HepG2 (cell line): ENCODE results near the gene TMEM107. TPM values are rescaled to one million over a fixed set of nuclear protein-coding genes. Genes with fewer than 3 reads are reported as not detected.

Source experiments
- ARHGAP35 ChIP-seq: sonication (generic); formaldehyde crosslinking; IDR thresholded peaks from 2 replicates; pipeline ENCODE4 v1.9.0; 2022; ENCODE audit warnings: mild to moderate bottlenecking, inconsistent platforms, moderate library complexity, missing genetic modification reagents, borderline replicate concordance
- BRD4 ChIP-seq: sonication (generic); formaldehyde crosslinking; IDR thresholded peaks from 2 replicates; pipeline ENCODE4 v1.4.0; 2020; ENCODE audit warnings: missing genetic modification reagents
- CCDC6 ChIP-seq: sonication (generic); formaldehyde crosslinking; IDR thresholded peaks from 2 replicates; pipeline ENCODE4 v1.8.1; 2022; ENCODE audit warnings: mild to moderate bottlenecking, missing genetic modification reagents, moderate library complexity
- NFE2 ChIP-seq: sonication (generic); formaldehyde crosslinking; IDR thresholded peaks from 2 replicates; pipeline ENCODE4 v1.4.0; 2020; ENCODE audit warnings: missing genetic modification reagents
- TEAD2 ChIP-seq: sonication (generic); formaldehyde crosslinking; IDR thresholded peaks from 2 replicates; pipeline ENCODE4 v1.9.0; 2021; ENCODE audit warnings: missing genetic modification reagents
- ZBTB42 ChIP-seq: sonication (generic); formaldehyde crosslinking; IDR thresholded peaks from 2 replicates; pipeline ENCODE4 v1.5.0; 2020; ENCODE audit warnings: mild to moderate bottlenecking, missing genetic modification reagents
- ZFY ChIP-seq: sonication (generic); formaldehyde crosslinking; IDR thresholded peaks from 2 replicates; pipeline ENCODE4 v1.4.0; 2020; ENCODE audit warnings: missing genetic modification reagents
- ZNF850 ChIP-seq: sonication (generic); formaldehyde crosslinking; conservative IDR thresholded peaks from 2 replicates; pipeline ENCODE4 v1.9.0; 2021; ENCODE audit warnings: mild to moderate bottlenecking, missing genetic modification reagents
- ZZZ3 ChIP-seq: sonication (generic); formaldehyde crosslinking; IDR thresholded peaks from 2 replicates; pipeline ENCODE4 v1.4.0; 2020; ENCODE audit warnings: missing genetic modification reagents, mild to moderate bottlenecking, borderline replicate concordance
- polyA plus RNA-seq, 8 experiments: library from polyadenylated mRNA; depleted of rRNA in 3 of 8; stranded (reverse) in 7 of 8; unstranded in 1 of 8; fragments of >200 nt; fragmentation: Illumina TruSeq in 4 of 8; extraction: Trizol in 4 of 8; gene quantifications; 2 replicates each; pipeline versions ENCODE4 v1.2.1 to v1.2.3, GENCODE V29; 2011 to 2016; ENCODE audit warnings: low read depth in 4 of 8, missing spikeins in 1 of 8, mixed read lengths in 1 of 8; ENCODE audit not compliant: insufficient read depth in 1 of 8
- total RNA-seq, 5 experiments: library from RNA; depleted of rRNA; stranded (reverse); fragments of >200 nt; fragmentation: Illumina TruSeq; extraction: Trizol; gene quantifications; 2 replicates each; pipeline ENCODE4 v1.2.3, GENCODE V29; 2016; ENCODE audit warnings: low read depth in 1 of 5
- TF ChIP-seq, protein P1 (sequence below): sonication (generic); formaldehyde crosslinking; IDR thresholded peaks from 2 replicates; pipeline ENCODE4 v1.8.0; 2022; ENCODE audit warnings: mild to moderate bottlenecking, missing genetic modification reagents
- TF ChIP-seq, protein P2 (sequence below): sonication (generic); formaldehyde crosslinking; IDR thresholded peaks from 2 replicates; pipeline ENCODE4 v1.5.1; 2020; ENCODE audit warnings: mild to moderate bottlenecking, missing genetic modification reagents, borderline replicate concordance
- TF ChIP-seq, protein P3 (sequence below), 2 experiments: sonication (generic) in 1 of 2; formaldehyde crosslinking in 1 of 2; IDR thresholded peaks; 2 replicates each; pipeline versions ENCODE4 v1.5.1 to v1.6.1; 2011 to 2020; ENCODE audit warnings: borderline replicate concordance in 1 of 2, low read depth in 1 of 2, low read length in 1 of 2, mild to moderate bottlenecking in 1 of 2, missing genetic modification reagents in 1 of 2, moderate library complexity in 1 of 2
- TF ChIP-seq, protein P4 (sequence below): sonication (generic); formaldehyde crosslinking; IDR thresholded peaks from 2 replicates; pipeline ENCODE4 v1.9.0; 2022; ENCODE audit warnings: low read depth, missing genetic modification reagents
- TF ChIP-seq, protein P5 (sequence below): sonication (generic); formaldehyde crosslinking; IDR thresholded peaks from 2 replicates; pipeline ENCODE4 v1.5.0; 2020; ENCODE audit warnings: mild to moderate bottlenecking, missing genetic modification reagents

Gene TMEM107
- total and polyA plus RNA-seq, 2 of the 13 experiments (the other 11 are each of a cell fraction or from before 2014, with no cell fraction given), result 7.2 to 15.3 TPM

DNA sequence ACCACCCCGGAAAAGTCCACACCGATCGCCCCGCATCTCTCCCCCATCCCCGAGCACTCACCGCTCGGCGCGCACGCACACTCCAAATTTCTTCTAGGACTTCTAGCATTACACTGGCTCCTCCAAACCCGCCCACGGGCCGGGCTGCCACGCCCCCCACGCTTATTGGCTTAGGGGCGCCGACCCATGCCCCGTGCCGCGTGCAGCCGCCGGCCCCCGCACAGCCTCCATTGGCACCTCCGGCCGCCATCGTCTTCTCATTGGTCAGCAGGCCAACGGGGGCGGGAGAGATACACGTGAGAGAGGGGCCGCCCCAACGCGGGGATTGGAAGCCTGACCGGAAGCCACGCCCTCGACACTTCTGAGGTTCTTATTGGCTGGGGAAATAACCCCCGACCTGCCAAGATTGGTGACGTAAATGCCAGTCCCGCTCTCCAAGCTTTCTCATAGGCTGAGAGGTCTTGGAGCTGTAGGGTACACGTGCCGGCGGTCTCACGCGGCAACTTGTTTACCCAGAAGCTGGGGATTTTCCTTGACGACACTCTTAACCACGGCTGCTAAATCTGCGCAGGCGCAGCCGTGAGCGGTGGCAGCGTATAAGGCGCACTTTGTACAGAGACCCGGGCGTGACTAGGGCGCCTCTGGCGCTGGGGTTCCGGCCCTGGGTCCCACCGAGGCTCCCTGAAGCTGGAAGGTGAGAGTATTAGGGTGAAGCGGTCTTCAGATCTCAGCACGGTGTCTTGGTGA lies 19.8 kb downstream of the TMEM107 start (continued):
- TF ChIP-seq, protein P1, sequence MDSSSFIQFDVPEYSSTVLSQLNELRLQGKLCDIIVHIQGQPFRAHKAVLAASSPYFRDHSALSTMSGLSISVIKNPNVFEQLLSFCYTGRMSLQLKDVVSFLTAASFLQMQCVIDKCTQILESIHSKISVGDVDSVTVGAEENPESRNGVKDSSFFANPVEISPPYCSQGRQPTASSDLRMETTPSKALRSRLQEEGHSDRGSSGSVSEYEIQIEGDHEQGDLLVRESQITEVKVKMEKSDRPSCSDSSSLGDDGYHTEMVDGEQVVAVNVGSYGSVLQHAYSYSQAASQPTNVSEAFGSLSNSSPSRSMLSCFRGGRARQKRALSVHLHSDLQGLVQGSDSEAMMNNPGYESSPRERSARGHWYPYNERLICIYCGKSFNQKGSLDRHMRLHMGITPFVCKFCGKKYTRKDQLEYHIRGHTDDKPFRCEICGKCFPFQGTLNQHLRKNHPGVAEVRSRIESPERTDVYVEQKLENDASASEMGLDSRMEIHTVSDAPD (CRISPR knock-in tag), result no peak
- TF ChIP-seq, protein P2, sequence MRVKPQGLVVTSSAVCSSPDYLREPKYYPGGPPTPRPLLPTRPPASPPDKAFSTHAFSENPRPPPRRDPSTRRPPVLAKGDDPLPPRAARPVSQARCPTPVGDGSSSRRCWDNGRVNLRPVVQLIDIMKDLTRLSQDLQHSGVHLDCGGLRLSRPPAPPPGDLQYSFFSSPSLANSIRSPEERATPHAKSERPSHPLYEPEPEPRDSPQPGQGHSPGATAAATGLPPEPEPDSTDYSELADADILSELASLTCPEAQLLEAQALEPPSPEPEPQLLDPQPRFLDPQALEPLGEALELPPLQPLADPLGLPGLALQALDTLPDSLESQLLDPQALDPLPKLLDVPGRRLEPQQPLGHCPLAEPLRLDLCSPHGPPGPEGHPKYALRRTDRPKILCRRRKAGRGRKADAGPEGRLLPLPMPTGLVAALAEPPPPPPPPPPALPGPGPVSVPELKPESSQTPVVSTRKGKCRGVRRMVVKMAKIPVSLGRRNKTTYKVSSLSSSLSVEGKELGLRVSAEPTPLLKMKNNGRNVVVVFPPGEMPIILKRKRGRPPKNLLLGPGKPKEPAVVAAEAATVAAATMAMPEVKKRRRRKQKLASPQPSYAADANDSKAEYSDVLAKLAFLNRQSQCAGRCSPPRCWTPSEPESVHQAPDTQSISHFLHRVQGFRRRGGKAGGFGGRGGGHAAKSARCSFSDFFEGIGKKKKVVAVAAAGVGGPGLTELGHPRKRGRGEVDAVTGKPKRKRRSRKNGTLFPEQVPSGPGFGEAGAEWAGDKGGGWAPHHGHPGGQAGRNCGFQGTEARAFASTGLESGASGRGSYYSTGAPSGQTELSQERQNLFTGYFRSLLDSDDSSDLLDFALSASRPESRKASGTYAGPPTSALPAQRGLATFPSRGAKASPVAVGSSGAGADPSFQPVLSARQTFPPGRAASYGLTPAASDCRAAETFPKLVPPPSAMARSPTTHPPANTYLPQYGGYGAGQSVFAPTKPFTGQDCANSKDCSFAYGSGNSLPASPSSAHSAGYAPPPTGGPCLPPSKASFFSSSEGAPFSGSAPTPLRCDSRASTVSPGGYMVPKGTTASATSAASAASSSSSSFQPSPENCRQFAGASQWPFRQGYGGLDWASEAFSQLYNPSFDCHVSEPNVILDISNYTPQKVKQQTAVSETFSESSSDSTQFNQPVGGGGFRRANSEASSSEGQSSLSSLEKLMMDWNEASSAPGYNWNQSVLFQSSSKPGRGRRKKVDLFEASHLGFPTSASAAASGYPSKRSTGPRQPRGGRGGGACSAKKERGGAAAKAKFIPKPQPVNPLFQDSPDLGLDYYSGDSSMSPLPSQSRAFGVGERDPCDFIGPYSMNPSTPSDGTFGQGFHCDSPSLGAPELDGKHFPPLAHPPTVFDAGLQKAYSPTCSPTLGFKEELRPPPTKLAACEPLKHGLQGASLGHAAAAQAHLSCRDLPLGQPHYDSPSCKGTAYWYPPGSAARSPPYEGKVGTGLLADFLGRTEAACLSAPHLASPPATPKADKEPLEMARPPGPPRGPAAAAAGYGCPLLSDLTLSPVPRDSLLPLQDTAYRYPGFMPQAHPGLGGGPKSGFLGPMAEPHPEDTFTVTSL (CRISPR knock-in tag), result no peak
- no peak for TF ChIP-seq ZZZ3 (CRISPR knock-in tag)
- peak; percentile 41; the same call in 1 of the 2 replicates for TF ChIP-seq ZFY (CRISPR knock-in tag)
- TF ChIP-seq ZNF850 (CRISPR knock-in tag), result no peak
- TF ChIP-seq, protein P3, sequence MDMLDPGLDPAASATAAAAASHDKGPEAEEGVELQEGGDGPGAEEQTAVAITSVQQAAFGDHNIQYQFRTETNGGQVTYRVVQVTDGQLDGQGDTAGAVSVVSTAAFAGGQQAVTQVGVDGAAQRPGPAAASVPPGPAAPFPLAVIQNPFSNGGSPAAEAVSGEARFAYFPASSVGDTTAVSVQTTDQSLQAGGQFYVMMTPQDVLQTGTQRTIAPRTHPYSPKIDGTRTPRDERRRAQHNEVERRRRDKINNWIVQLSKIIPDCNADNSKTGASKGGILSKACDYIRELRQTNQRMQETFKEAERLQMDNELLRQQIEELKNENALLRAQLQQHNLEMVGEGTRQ (IDR thresholded peaks at IDR 0.05; ENCODE audit: low read depth, low read length), result peak; percentile 45; the same call in 1 of the 2 replicates
- TF ChIP-seq, protein P3 (CRISPR knock-in tag; IDR thresholded peaks at IDR 0.05; ENCODE audit: borderline replicate concordance), result 0 out of 2 replicates have a peak, but pooled peaks have one; percentile 39
- TF ChIP-seq CCDC6, result peak; percentile 59; the same call in 1 of the 2 replicates
- TF ChIP-seq NFE2 (CRISPR knock-in tag), result no peak
- TF ChIP-seq, protein P4, sequence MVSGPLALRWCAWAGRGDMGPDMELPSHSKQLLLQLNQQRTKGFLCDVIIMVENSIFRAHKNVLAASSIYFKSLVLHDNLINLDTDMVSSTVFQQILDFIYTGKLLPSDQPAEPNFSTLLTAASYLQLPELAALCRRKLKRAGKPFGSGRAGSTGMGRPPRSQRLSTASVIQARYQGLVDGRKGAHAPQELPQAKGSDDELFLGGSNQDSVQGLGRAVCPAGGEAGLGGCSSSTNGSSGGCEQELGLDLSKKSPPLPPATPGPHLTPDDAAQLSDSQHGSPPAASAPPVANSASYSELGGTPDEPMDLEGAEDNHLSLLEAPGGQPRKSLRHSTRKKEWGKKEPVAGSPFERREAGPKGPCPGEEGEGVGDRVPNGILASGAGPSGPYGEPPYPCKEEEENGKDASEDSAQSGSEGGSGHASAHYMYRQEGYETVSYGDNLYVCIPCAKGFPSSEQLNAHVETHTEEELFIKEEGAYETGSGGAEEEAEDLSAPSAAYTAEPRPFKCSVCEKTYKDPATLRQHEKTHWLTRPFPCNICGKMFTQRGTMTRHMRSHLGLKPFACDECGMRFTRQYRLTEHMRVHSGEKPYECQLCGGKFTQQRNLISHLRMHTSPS (CRISPR knock-in tag), result no peak
- no peak for TF ChIP-seq ZBTB42 (CRISPR knock-in tag)
- TF ChIP-seq, protein P5, sequence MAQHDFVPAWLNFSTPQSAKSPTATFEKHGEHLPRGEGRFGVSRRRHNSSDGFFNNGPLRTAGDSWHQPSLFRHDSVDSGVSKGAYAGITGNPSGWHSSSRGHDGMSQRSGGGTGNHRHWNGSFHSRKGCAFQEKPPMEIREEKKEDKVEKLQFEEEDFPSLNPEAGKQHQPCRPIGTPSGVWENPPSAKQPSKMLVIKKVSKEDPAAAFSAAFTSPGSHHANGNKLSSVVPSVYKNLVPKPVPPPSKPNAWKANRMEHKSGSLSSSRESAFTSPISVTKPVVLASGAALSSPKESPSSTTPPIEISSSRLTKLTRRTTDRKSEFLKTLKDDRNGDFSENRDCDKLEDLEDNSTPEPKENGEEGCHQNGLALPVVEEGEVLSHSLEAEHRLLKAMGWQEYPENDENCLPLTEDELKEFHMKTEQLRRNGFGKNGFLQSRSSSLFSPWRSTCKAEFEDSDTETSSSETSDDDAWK, result no peak
- TF ChIP-seq ARHGAP35, result no peak
- TF ChIP-seq TEAD2 (CRISPR knock-in tag), result no peak
- no peak for TF ChIP-seq BRD4 (CRISPR knock-in tag)
